Sigmoid colon (tissue), 7 donors: ENCODE data around the gene ARHGAP10. TPM values are rescaled to one million over a fixed set of nuclear protein-coding genes. Genes with fewer than 3 reads are reported as not detected.

Experiments used
- DNase-seq: peaks from one replicate; pipeline ENCODE4 v3.0.0-alpha.2; 2019
- H3K27ac ChIP-seq, 4 donors: fragments of 200-600 bp; sonication (generic); one replicate each; pipeline ENCODE4 v1.5.1; 2016 to 2019; ENCODE audit warnings: mild to moderate bottlenecking in 1 of 4
- H3K27me3 ChIP-seq, 3 donors: fragments of 200-600 bp; sonication (generic); one replicate each; pipeline ENCODE4 v1.5.1; 2019; ENCODE audit warnings: mild to moderate bottlenecking in 1 of 3
- H3K36me3 ChIP-seq, 4 donors: fragments of 200-600 bp; sonication (generic); one replicate each; pipeline ENCODE4 v1.5.1; 2016 to 2019
- H3K4me1 ChIP-seq, 4 donors: fragments of 200-600 bp; sonication (generic); one replicate each; pipeline ENCODE4 v1.5.1; 2017 to 2019
- H3K4me3 ChIP-seq, 4 donors: fragments of 200-600 bp; sonication (generic); one replicate each; pipeline ENCODE4 v1.5.1; 2017 to 2019; ENCODE audit warnings: mild to moderate bottlenecking in 2 of 4, moderate library complexity in 1 of 4
- H3K9me3 ChIP-seq, 4 donors: fragments of 200-600 bp in 3 of 4; sonication (generic) in 3 of 4; one replicate each; pipeline versions ENCODE4 v1.5.1 to v1.6.1; 2013 to 2019
- EP300 ChIP-seq, 4 donors: sonication (generic); formaldehyde crosslinking; IDR thresholded peaks; one replicate each; pipeline ENCODE4 v1.6.1; 2017; ENCODE audit warnings: antibody characterized with exemption in 4 of 4
- POLR2A ChIP-seq, 2 donors: fragments of 450-650 bp; IDR thresholded peaks; one replicate each; pipeline ENCODE4 v1.6.1; 2016; ENCODE audit warnings: antibody characterized with exemption in 2 of 2, mild to moderate bottlenecking in 2 of 2, moderate library complexity in 2 of 2
- POLR2AphosphoS5 ChIP-seq, 4 donors: sonication (generic); formaldehyde crosslinking; IDR thresholded peaks; one replicate each; pipeline ENCODE4 v1.6.1; 2017; ENCODE audit warnings: antibody characterized with exemption in 4 of 4
- WGBS, 2 donors: extraction: QIAGEN DNeasy Blood & Tissue Kit; methylation state at CpG; one replicate each; pipeline ENCODE4 v1.1.7; 2013; 5-methylcytosine and 5-hydroxymethylcytosine counted together
- intact Hi-C: fragments of 100-400 bp; cut with DNase I; formaldehyde crosslinking; loops from one replicate; pipeline ENCODE4 v1.15.1; 2023
- polyA plus RNA-seq, 3 donors: library from polyadenylated mRNA; stranded (reverse); fragments of 200-250 nt; gene quantifications; one replicate each; pipeline ENCODE4 v1.2.3, GENCODE V29; 2013
- total RNA-seq, 4 donors: library from RNA; depleted of rRNA; stranded (reverse); fragments of >200 nt; gene quantifications; one replicate each; pipeline ENCODE4 v1.1.0, GENCODE V29; 2016
- TF ChIP-seq, protein P1 (sequence below), 4 experiments: fragments of 450-650 bp in 3 of 4; fragments of 200-600 bp in 1 of 4; IDR thresholded peaks; one replicate each; pipeline ENCODE4 v1.5.1; 2016 to 2019; ENCODE audit warnings: antibody characterized with exemption in 4 of 4, mild to moderate bottlenecking in 3 of 4, moderate library complexity in 2 of 4
- donor health status: healthy with polysubstance abuse.
- donor health status: Bipolar disorder and iron deficiency.
- donor health status: healthy.

Gene ARHGAP10
- total and polyA plus RNA-seq, 7 donors, result 3.0 to 158 (median 123) TPM

DNA sequence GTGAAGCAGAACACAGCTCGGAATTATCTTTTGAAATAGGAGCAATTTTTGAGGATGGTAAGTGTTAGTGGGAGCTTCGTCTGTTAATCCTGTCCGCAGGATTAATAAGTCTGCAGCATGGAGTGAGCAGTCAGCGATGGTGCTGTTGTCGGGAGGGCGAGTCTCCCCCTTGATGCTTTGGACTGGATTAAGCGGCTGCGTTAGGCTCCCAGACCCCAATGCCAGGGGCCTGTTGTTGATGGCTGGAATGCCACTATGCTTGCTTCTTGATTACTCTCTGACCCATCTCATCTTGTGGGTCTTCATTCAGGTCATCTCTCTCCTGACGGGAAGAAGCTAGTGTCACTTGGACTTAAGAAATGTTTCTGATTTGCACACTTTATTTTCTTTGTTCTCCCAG lies 332.6 kb downstream of the ARHGAP10 start:
- no peak overlapping the region for H3K27ac ChIP-seq
- 90 to 96% methylated on average over 9 of the region's 9 CpGs for WGBS, 2 donors
- intact Hi-C loops, result no loop called here
- TF ChIP-seq POLR2A (IDR thresholded peaks at IDR 0.05) (no peak), POLR2AphosphoS5 (IDR thresholded peaks at IDR 0.05) (no peak), EP300 (IDR thresholded peaks at IDR 0.05) (no peak)
- TF ChIP-seq, protein P1, sequence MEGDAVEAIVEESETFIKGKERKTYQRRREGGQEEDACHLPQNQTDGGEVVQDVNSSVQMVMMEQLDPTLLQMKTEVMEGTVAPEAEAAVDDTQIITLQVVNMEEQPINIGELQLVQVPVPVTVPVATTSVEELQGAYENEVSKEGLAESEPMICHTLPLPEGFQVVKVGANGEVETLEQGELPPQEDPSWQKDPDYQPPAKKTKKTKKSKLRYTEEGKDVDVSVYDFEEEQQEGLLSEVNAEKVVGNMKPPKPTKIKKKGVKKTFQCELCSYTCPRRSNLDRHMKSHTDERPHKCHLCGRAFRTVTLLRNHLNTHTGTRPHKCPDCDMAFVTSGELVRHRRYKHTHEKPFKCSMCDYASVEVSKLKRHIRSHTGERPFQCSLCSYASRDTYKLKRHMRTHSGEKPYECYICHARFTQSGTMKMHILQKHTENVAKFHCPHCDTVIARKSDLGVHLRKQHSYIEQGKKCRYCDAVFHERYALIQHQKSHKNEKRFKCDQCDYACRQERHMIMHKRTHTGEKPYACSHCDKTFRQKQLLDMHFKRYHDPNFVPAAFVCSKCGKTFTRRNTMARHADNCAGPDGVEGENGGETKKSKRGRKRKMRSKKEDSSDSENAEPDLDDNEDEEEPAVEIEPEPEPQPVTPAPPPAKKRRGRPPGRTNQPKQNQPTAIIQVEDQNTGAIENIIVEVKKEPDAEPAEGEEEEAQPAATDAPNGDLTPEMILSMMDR (IDR thresholded peaks at IDR 0.05), result no peak
- no peak overlapping the region for H3K4me3 ChIP-seq
- no peaks in the 10 kb centered on the region for H3K9me3 ChIP-seq
- DNase-seq, result no peak
- H3K27me3 ChIP-seq, result no peaks in the 10 kb centered on the region
- peaks cover 0 to 41% (median 15%) of the 10 kb centered on the region in 4 donors for H3K36me3 ChIP-seq
- peaks cover 0 to 54% (median 19%) of the 10 kb centered on the region in 4 donors for H3K4me1 ChIP-seq

DNA sequence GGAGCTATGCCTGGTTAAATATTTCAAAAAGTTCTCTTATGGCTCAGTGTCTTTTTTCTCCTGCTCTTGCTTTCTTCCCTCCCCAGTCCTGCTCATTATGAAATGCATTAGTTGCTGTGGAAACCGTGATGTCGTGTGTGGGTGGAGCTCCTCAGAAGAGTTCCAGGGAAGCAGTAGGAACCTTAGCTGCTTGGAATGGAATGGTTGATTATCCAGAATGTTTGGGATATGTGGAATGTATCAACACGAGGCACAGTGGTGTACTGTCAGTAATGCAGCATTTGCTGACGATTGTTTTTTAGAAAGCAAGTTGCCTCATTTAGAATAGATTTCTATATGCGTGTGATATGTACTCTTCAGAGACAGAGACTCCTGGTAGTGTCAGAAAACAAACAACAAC lies 333.2 kb downstream of the ARHGAP10 start:
- Histone ChIP-seq H3K4me1 (peaks cover 0 to 61% (median 25%) of the 10 kb centered on the region in 4 donors), H3K27me3 (no peaks in the 10 kb centered on the region), H3K4me3 (no peak overlapping the region), H3K9me3 (no peaks in the 10 kb centered on the region), H3K36me3 (peaks cover 0 to 41% (median 15%) of the 10 kb centered on the region in 4 donors), H3K27ac (no peak overlapping the region)
- DNase-seq, result no peak
- TF ChIP-seq, protein P1 (IDR thresholded peaks at IDR 0.05), result no peak
- TF ChIP-seq POLR2AphosphoS5 (IDR thresholded peaks at IDR 0.05), result no peak
- 82 to 84% methylated on average over 5 of the region's 5 CpGs for WGBS, 2 donors
- intact Hi-C loops, result no loop called here

DNA sequence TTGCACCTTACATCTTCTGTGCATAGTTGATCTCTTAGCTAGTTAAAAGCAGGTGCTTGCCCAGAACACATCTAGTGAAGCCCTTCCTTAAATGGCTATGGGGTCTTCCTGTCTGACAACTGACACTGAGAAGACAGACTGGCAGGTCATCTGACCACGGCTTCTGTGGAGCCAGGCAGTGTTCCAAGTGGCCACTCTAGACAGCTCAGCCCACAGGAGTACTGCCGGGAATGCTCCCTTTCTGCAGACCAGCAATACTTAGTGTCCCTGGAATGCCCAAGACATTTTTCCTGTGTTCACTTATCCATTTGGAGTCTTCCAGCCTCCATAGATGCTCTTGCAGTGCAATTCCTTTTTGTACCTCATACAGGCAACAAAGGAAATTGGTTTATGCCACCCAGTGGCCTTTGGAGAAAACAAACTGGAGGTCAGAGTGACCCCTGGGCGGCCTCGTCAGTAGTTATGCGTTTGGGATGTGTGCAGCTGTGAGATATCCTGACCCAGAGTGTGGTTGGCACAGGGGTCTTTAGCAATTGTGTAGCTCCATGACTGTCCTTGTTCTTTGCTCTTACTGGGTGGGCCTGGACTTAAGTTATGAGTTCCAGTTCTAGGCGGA lies 335.5 kb downstream of the ARHGAP10 start:
- peaks cover 2 to 49% (median 20%) of the 10 kb centered on the region in 4 donors for H3K36me3 ChIP-seq
- TF ChIP-seq POLR2AphosphoS5 (IDR thresholded peaks at IDR 0.05) (no peak), POLR2A (IDR thresholded peaks at IDR 0.05) (no peak), EP300 (IDR thresholded peaks at IDR 0.05) (no peak)
- TF ChIP-seq, protein P1 (IDR thresholded peaks at IDR 0.05), result no peak

DNA sequence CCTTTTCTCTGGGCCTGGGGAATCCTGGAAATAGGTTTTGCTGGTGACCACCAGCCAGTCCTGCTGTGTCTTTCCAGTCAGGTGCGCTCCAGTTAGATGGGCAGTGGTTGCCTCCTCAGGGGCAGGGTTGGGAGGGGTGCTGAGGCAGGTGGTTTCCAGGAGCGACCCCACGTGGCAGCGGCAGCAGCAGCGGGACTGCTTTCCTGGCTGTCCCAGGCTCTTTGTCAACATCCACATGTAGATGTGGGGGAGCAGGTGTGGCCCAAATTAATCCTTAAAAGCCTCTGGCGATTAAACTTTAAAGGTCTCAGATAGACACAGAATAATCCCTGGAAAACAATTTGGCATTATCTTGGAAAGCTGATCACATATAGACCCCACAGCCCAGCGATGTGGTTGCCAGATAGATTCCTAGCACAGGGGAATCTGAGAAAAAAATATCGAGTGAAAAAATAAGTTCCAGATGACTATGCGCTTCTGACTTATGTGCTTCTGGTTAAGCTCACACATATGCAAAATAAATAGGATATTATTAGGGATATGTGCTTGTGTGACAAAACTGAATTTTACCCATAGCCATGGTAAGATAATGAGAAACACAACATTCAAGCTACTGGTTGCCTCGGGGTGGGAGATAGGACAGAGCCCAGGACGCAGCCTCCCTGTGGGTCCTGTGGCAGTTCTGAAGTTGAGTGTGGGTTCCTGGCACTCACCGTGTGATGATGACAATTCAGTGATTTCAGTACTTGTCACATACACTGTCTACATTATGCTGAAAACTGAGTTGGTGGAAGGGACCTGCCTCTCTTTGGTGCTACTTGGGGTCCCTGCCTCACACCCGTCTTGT lies 336.4 kb downstream of the ARHGAP10 start:
- intact Hi-C loops, result no loop called here
- no peak for DNase-seq
- Histone ChIP-seq H3K4me3 (no peak overlapping the region), H3K27me3 (no peaks in the 10 kb centered on the region), H3K4me1 (peaks cover 0 to 61% (median 32%) of the 10 kb centered on the region in 4 donors), H3K27ac (no peak overlapping the region), H3K9me3 (no peaks in the 10 kb centered on the region), H3K36me3 (peaks cover 10 to 52% (median 29%) of the 10 kb centered on the region in 4 donors)
- TF ChIP-seq, protein P1 (IDR thresholded peaks at IDR 0.05), result no peak
- no peak for TF ChIP-seq POLR2A (IDR thresholded peaks at IDR 0.05)
- no peak for TF ChIP-seq EP300 (IDR thresholded peaks at IDR 0.05)
- TF ChIP-seq POLR2AphosphoS5 (IDR thresholded peaks at IDR 0.05), result no peak
- 84 to 87% methylated on average over 13 of the region's 13 CpGs for WGBS, 2 donors

More for the DNA sequence above, 335.5 kb downstream of the ARHGAP10 start:
- no peaks in the 10 kb centered on the region for H3K9me3 ChIP-seq
- H3K4me1 ChIP-seq, result peaks cover 0 to 61% (median 32%) of the 10 kb centered on the region in 4 donors
- DNase-seq, result no peak
- intact Hi-C loops, result no loop called here
- no peaks in the 10 kb centered on the region for H3K27me3 ChIP-seq
- H3K27ac ChIP-seq, result no peak overlapping the region
- no peak overlapping the region for H3K4me3 ChIP-seq
- 90 to 91% methylated on average over 6 of the region's 6 CpGs for WGBS, 2 donors
